Measurements from ENCODE around the gene GPR45.

The GPR45 gene

DNA sequence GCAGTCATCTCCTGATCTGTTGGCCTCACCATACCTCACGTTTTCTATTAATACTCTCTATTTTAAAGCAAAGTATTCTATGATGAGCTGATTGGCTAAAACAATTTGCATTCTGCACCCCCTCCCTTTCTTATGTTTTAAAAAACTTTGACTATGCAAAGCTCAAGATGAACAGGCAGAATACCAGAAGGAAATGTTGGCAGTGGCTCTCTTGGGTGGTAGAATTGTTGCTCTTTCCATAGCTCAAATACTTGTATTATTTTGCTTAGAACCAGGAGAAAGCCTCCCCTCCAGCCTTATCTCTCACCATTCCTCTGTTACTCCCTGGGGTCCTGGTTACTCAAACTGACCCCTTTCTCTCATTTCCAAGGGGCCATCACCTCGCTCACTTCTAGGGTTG, 14.4 kb downstream of the GPR45 start:
- DNase-seq: no peak

- no peak for DNase-seq
Measured at GRCh38 chr2:105256431-105257047, 15.0 kb downstream of the GPR45 start.

- DNase-seq: no peak
Measured at GRCh38 chr2:105257981-105258380, 16.4 kb downstream of the GPR45 start.

GRCh38 chr2:105258835-105259350, 17.4 kb downstream of the GPR45 start:
- no peak for DNase-seq

- DNase-seq: no peak
Measured at GRCh38 chr2:105261061-105261460, 19.5 kb downstream of the GPR45 start.

- no peak for DNase-seq
Measured at GRCh38 chr2:105262651-105263091, 21.1 kb downstream of the GPR45 start.

DNA sequence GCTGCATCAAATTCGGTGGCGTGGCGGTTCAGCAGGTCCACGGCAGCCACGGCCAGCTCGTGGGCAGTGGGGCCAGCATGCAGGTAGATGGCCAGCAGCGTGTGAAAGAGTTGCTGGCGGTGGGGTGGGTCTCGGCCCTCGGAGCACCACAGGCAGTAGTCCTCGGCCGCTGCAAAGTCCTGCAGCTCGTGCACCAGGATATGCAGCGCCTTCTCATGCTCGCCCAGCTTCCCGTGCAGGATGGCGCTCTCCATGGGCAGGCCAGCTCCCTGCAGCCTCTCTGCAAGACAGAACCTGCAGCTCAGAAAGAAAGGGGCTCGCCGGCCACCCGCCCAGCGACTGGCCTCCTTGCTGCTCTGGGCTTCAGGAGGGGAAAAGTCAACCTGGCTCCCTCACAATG, 27.9 kb downstream of the GPR45 start:
- no peak for DNase-seq

DNA sequence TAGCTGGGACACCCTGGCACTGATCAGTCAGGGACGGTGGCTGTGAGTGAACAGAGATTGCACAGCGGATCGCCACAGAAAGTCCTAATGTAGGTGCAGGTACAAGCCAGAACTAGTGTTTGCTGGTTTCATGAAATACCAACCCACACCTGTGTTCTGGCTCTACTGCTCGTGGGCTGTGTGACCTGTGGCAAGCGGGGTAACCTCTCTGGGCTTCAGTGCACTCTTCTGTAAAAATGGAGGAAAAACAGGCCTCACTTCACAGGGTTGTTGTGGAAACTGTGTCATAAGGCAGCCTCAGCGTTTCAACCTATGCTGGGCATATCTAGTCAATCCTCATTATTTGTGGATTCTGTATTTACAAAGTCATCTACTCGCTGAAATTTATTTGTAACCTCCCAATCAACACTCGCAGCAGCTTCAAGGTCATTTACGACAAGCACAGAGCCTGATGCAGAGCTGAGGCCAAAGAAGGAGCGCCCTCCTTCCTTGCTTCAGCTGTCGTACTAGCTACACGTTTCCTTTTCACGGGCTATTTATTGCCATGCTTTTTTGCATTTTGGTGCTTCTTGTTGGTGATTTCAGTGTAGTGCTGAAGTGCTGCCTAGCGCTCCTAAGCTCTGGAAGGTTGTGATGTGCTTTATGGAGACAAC, 30.0 kb downstream of the GPR45 start:
- no peak for DNase-seq

GRCh38 chr2:105272176-105272575, 30.6 kb downstream of the GPR45 start:
- DNase-seq: no peak

GRCh38 chr2:105274046-105274445, 32.5 kb downstream of the GPR45 start:
- no peak for DNase-seq

- no peak for DNase-seq
Measured at GRCh38 chr2:105278654-105279053, 37.1 kb downstream of the GPR45 start.

GRCh38 chr2:105279126-105279525, 37.6 kb downstream of the GPR45 start:
- no peak for DNase-seq

GRCh38 chr2:105280281-105280680, 38.7 kb downstream of the GPR45 start:
- no peak for DNase-seq

GRCh38 chr2:105283532-105283931, 42.0 kb downstream of the GPR45 start:
- no peak for DNase-seq

DNA sequence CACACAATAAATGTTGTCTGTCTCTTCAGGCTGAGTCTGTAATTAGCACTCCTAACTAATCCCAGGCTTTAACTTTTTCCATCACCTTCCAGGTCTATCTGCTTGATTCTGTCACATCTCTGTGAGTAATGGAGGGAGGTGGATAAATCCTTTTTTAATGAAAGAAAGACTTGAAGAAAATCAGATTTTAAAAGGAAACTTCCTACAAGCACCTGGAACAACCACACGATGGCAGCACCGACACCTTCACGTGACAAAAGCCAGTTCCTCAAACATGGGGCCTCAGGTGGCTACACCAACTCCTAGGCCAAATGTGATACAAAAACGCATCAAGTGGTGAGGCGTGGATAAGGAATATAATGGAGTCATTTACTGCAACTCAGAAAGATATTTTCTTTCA, 46.1 kb downstream of the GPR45 start:
- peak; percentile 26 to 44 for DNase-seq

GRCh38 chr2:105288133-105288532, 46.6 kb downstream of the GPR45 start:
- no peak for DNase-seq

- DNase-seq: no peak
Measured at GRCh38 chr2:105290981-105291660, 49.6 kb downstream of the GPR45 start.

DNA sequence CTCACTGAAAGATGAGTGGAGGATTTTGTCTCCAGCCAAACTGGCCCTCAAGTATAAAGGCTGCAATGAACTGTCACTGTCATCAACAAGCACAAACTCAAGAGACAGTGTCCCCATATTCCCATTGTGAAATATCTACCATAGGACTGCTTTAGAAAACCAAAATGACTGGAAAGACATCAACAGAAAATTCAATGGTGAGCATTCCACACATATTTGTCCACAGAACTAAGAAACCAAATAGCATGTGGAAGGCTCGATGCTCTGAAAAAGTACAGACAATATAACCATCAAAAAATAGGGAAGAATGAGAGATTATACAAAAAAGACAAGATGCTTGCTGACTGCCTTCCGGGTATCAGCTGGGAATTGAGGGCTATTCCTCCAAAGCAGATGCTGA, 50.4 kb downstream of the GPR45 start:
- no peak for DNase-seq

Measured in activated CD4-positive, alpha-beta T cell treated with anti-CD3 and anti-CD28 coated beads, Interleukin-2, amount 50 U/mL, for 48 hours (primary cell).